GM19193 (cell line): ENCODE data around the gene PLCH1.

Source experiments
- POLR2A ChIP-seq: IDR thresholded peaks from 4 replicates; pipeline ENCODE4 v1.6.1; 2011; ENCODE audit not compliant: insufficient read depth, insufficient read length; ENCODE audit errors: extremely low read depth

Gene PLCH1

GRCh38 chr3:155747946-155748290 lies 3.0 kb upstream of the PLCH1 start:
- TF ChIP-seq POLR2A = no peak

- no peak for TF ChIP-seq POLR2A
Observed at GRCh38 chr3:155747286-155747945, 2.5 kb upstream of the PLCH1 start.

- TF ChIP-seq POLR2A = no peak
Observed at GRCh38 chr3:155746703-155747102, 1.8 kb upstream of the PLCH1 start.

GRCh38 chr3:155745795-155746550 lies 1.1 kb upstream of the PLCH1 start:
- TF ChIP-seq POLR2A = no peak

- no peak for TF ChIP-seq POLR2A
Observed at GRCh38 chr3:155744010-155744625, 753 bp downstream of the PLCH1 start.

GRCh38 chr3:155743606-155744005 lies 1.3 kb downstream of the PLCH1 start:
- TF ChIP-seq POLR2A = no peak

- no peak for TF ChIP-seq POLR2A
Observed at GRCh38 chr3:155742349-155742965, 2.4 kb downstream of the PLCH1 start.

- no peak for TF ChIP-seq POLR2A
Observed at GRCh38 chr3:155741603-155742002, 3.3 kb downstream of the PLCH1 start.

- TF ChIP-seq POLR2A = no peak
Observed at GRCh38 chr3:155741101-155741500, 3.8 kb downstream of the PLCH1 start.

GRCh38 chr3:155739154-155739553 lies 5.7 kb downstream of the PLCH1 start:
- no peak for TF ChIP-seq POLR2A

- no peak for TF ChIP-seq POLR2A
Observed at GRCh38 chr3:155738580-155739076, 6.2 kb downstream of the PLCH1 start.

- no peak for TF ChIP-seq POLR2A
Observed at GRCh38 chr3:155737844-155738460, 6.9 kb downstream of the PLCH1 start.

- no peak for TF ChIP-seq POLR2A
Observed at GRCh38 chr3:155736381-155736780, 8.5 kb downstream of the PLCH1 start.

GRCh38 chr3:155730843-155731242 lies 14.0 kb downstream of the PLCH1 start:
- no peak for TF ChIP-seq POLR2A

- TF ChIP-seq POLR2A = no peak
Observed at GRCh38 chr3:155727836-155728235, 17.0 kb downstream of the PLCH1 start.
